GM06990 (cell line): ENCODE measurements around the gene KIF2C.
"Not testable (repeated sequence)": the region's sequence is repeated elsewhere in the genome, so short reads cannot be mapped to it uniquely, and the experiment has no call there.

Source experiments
- DNase-seq: peaks from one replicate; pipeline ENCODE4 v3.0.0-alpha.2; 2011; ENCODE audit not compliant: insufficient read length; ENCODE audit errors: extremely low read depth
- H3K27me3 ChIP-seq: replicated peaks from 2 replicates; pipeline ENCODE4 v1.6.0; 2011; ENCODE audit warnings: low read length; ENCODE audit not compliant: control insufficient read depth, insufficient read depth
- H3K36me3 ChIP-seq: 2 replicates; pipeline ENCODE4 v1.5.1; 2011; ENCODE audit warnings: low read length; ENCODE audit not compliant: control insufficient read depth, insufficient read depth
- H3K4me3 ChIP-seq: replicated peaks from 2 replicates; pipeline ENCODE4 v1.5.1; 2011; ENCODE audit warnings: low read depth, mild to moderate bottlenecking, control low read depth, low read length
- CTCF ChIP-seq: IDR thresholded peaks from 2 replicates; pipeline ENCODE4 v1.5.1; 2011; ENCODE audit warnings: low read length, control low read depth, mild to moderate bottlenecking, inconsistent platforms; ENCODE audit not compliant: insufficient read depth, poor library complexity, severe bottlenecking

KIF2C gene

GRCh38 chr1:44724955-44725698, 14.5 kb upstream of the KIF2C start:
- no peak for TF ChIP-seq CTCF
- no peaks in the 10 kb centered on the region for H3K27me3 ChIP-seq
- no peaks in the 10 kb centered on the region for H3K36me3 ChIP-seq
- DNase-seq = peak; percentile 15
- H3K4me3 ChIP-seq = no peak overlapping the region

DNA sequence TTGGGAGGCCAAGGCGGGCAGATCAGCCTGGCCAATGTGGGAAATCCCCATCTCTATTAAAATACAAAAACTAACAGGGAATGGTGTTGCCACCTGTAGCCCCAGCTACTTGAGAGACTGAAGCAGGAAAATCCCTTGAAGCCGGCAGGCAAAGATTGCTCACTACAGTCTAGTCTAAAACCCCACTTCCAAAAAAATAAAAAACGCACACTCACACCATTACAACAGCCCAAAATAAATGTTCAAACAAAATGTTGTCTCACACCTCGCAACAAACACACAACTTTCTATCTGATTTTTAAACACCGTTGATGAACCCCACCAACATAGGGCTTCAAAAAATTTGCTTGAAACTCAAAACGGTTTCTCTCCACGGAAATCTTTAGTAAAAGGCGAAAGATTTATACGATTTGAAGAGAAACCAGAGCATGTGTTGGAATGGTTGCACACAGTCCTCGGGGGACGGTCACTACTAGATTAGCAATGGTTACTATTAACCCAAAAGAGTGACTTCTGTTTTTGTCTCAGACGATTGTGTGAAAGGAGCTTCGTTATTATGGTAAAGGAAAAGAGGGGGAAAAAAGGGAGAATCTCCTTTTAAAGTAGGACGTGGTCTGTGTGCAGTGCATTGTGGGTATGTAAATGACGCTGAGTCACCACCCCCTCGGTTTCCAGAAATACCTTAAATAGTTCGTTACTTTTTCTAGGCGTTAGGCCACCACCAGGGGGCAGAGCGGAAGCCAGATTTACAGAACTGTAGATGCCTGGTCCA, 8.7 kb upstream of the KIF2C start, which contains the start of gene RNU5D-1:
Gene RNU5D-1 (minus strand): TSS at position 430 of the 772 bp plus-strand sequence.
- peak within 1 kb of the TSS; percentile 37 for H3K4me3 ChIP-seq
- DNase-seq = peak; percentile 93
- TF ChIP-seq CTCF = peak; percentile 85
- no peaks in the 10 kb centered on the region for H3K27me3 ChIP-seq
- H3K36me3 ChIP-seq = no peaks in the 10 kb centered on the region

DNA sequence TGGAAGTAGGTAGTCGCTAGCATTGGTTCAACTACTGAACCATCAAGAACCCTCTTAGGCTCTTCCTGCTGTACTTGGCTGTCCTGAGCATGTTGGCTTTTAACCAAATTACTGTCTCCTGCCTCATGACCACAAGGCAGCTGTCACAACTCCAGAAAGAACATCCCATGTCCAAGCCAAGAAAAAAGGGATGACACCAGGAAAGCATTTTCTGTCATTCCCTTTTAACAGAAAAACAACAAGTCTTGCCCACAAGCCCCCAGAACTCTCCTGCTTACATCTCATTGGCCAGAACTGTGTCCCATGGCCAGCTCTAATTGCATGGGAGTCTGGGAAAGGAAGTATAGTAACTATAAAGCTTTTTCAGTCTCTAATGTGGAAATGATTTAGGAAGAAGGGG, 6.3 kb upstream of the KIF2C start:
- Histone ChIP-seq H3K27me3 (no peaks in the 10 kb centered on the region), H3K36me3 (no peaks in the 10 kb centered on the region), H3K4me3 (no peak overlapping the region)
- no peak for DNase-seq
- no peak for TF ChIP-seq CTCF

DNA sequence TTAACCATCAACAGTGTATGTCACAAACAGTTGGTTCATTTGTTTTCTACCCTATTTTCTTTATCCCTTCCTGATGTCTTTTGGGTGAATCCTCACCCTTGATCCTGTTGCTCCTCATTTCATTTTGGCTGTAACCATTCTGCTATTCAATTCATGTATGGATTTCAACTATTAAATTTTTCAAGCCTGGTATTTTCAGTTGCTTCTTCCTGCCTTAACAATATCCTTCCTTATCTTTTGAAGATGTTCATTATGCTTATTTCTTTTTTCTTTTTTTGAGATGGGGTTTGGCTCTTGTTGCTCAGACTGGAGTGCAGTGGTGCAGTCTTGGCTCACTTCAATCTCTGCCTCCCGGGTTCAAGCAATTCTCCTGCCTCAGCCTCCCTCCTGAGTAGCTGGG, 5.9 kb upstream of the KIF2C start:
- no peaks in the 10 kb centered on the region for H3K27me3 ChIP-seq
- TF ChIP-seq CTCF = no peak
- H3K4me3 ChIP-seq = no peak overlapping the region
- no peaks in the 10 kb centered on the region for H3K36me3 ChIP-seq
- DNase-seq = no peak

GRCh38 chr1:44735992-44736391, 3.6 kb upstream of the KIF2C start:
- TF ChIP-seq CTCF = no peak

DNA sequence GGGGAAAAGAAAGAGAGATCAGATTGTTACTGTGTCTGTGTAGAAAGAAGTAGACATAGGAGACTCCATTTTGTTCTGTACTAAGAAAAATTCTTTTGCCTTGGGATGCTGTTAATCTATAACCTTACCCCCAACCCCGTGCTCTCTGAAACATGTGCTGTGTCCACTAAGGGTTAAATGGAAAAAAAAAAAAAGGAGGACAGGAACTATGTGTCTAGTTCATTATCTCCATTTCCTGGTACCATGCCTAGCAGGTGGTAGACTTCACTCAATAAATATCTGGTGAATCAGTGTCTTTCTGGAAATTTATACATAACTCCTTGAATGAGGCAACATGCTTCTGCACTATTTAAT, 707 bp upstream of the KIF2C start:
- H3K4me3 ChIP-seq = peak overlapping the region; percentile 72
- not testable (repeated sequence) for H3K27me3 ChIP-seq, H3K36me3 ChIP-seq, DNase-seq

More at GRCh38 chr1:44735992-44736391, 3.6 kb upstream of the KIF2C start:
- H3K27me3 ChIP-seq = no peaks in the 10 kb centered on the region
- H3K36me3 ChIP-seq = no peaks in the 10 kb centered on the region
- no peak for DNase-seq
- H3K4me3 ChIP-seq = no peak overlapping the region
